ENCODE measurements around the gene TSFM.
A peak's percentile ranks its signal among the peaks of the same experiment; 100 is the strongest.

Gene TSFM

DNA sequence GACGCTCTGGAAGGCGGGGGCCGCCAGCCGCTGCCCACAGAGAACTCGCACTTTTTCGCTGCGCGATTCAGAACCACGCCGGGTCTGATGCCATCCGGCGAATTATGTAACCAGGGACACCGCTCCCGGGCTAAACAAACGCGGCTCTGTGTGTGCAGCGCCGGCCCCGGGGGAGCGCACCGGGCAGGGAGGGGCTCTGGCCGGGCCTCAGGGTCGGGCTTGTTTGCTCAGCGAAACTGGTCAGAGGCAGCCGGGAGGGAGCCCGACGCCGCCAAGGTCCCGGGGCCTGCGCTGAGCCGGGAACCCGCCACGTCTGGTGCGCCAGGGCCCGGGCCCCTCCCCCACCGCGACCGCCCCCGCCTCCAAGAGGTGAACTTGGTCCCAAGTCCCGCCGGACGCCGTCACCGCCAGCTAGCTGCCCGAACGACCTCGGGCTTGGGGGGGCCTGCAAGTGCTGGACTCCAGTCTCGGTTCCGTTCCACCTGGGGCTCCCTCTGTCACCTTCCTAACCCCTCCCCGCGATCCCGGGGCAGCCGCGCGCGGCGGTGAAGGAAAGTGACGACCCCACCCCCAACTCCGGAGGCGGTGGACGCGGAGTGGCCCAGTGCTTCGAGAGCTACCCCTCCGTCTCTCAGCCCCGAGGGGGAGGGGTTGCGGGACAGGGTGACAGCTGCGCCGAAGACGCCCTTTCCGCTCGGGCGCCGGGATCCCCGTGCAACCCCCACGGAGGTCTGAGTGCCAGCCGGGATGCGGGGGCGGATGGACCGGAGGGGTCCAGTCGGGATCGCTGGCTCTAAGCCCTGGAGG lies 63.1 kb downstream of the TSFM start (continued):
- TF ChIP-seq ZNF623 (tag by site-specific recombination; IDR thresholded peaks at IDR 0.05) (no peak), ZNF561 (tag by site-specific recombination; IDR thresholded peaks at IDR 0.05; ENCODE audit: borderline replicate concordance) (peak; percentile 19; the same call in 1 of the 2 replicates), ZNF311 (tag by site-specific recombination; IDR thresholded peaks at IDR 0.05; ENCODE audit: borderline replicate concordance) (no peak), ZNF24 (tag by site-specific recombination; IDR thresholded peaks at IDR 0.05) (peak; percentile 32; the same call in 1 of the 2 replicates), ZXDB (tag by site-specific recombination; IDR thresholded peaks at IDR 0.05) (peak; percentile 98), ZNF514 (tag by site-specific recombination; IDR thresholded peaks at IDR 0.05) (no peak), ZNF707 (tag by site-specific recombination; IDR thresholded peaks at IDR 0.05) (no peak), ZNF112 (tag by site-specific recombination; IDR thresholded peaks at IDR 0.05) (no peak), OVOL3 (tag by site-specific recombination; IDR thresholded peaks at IDR 0.05) (no peak), KLF9 (tag by site-specific recombination; IDR thresholded peaks at IDR 0.05; ENCODE audit: low read depth) (peak; percentile 84), ZNF677 (tag by site-specific recombination; IDR thresholded peaks at IDR 0.05) (no peak), ZFP3 (tag by site-specific recombination; IDR thresholded peaks at IDR 0.05; ENCODE audit: low read depth) (no peak), BCL11B (tag by site-specific recombination; IDR thresholded peaks at IDR 0.05; ENCODE audit: low read depth) (peak; percentile 53; the same call in 1 of the 2 replicates), ZNF2 (tag by site-specific recombination; IDR thresholded peaks at IDR 0.05) (peak; percentile 82), SP2 (tag by site-specific recombination; IDR thresholded peaks at IDR 0.05) (peak; percentile 80), ZNF510 (tag by site-specific recombination; IDR thresholded peaks at IDR 0.05; ENCODE audit: insufficient replicate concordance) (no peak), ZSCAN16 (tag by site-specific recombination; IDR thresholded peaks at IDR 0.05) (no peak), ZNF664 (tag by site-specific recombination; IDR thresholded peaks at IDR 0.05) (no peak)
- TF ChIP-seq, protein P1, sequence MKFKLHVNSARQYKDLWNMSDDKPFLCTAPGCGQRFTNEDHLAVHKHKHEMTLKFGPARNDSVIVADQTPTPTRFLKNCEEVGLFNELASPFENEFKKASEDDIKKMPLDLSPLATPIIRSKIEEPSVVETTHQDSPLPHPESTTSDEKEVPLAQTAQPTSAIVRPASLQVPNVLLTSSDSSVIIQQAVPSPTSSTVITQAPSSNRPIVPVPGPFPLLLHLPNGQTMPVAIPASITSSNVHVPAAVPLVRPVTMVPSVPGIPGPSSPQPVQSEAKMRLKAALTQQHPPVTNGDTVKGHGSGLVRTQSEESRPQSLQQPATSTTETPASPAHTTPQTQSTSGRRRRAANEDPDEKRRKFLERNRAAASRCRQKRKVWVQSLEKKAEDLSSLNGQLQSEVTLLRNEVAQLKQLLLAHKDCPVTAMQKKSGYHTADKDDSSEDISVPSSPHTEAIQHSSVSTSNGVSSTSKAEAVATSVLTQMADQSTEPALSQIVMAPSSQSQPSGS (tag by site-specific recombination; IDR thresholded peaks at IDR 0.05; ENCODE audit: low read depth), result no peak
- TF ChIP-seq, protein P2, sequence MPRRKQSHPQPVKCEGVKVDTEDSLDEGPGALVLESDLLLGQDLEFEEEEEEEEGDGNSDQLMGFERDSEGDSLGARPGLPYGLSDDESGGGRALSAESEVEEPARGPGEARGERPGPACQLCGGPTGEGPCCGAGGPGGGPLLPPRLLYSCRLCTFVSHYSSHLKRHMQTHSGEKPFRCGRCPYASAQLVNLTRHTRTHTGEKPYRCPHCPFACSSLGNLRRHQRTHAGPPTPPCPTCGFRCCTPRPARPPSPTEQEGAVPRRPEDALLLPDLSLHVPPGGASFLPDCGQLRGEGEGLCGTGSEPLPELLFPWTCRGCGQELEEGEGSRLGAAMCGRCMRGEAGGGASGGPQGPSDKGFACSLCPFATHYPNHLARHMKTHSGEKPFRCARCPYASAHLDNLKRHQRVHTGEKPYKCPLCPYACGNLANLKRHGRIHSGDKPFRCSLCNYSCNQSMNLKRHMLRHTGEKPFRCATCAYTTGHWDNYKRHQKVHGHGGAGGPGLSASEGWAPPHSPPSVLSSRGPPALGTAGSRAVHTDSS (tag by site-specific recombination; IDR thresholded peaks at IDR 0.05), result no peak
- TF ChIP-seq, protein P3, sequence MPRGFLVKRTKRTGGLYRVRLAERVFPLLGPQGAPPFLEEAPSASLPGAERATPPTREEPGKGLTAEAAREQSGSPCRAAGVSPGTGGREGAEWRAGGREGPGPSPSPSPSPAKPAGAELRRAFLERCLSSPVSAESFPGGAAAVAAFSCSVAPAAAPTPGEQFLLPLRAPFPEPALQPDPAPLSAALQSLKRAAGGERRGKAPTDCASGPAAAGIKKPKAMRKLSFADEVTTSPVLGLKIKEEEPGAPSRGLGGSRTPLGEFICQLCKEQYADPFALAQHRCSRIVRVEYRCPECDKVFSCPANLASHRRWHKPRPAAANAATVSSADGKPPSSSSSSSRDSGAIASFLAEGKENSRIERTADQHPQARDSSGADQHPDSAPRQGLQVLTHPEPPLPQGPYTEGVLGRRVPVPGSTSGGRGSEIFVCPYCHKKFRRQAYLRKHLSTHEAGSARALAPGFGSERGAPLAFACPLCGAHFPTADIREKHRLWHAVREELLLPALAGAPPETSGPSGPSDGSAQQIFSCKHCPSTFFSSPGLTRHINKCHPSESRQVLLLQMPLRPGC (tag by site-specific recombination; IDR thresholded peaks at IDR 0.05), result no peak; the same call in 1 of the 2 replicates
- TF ChIP-seq, protein P4, sequence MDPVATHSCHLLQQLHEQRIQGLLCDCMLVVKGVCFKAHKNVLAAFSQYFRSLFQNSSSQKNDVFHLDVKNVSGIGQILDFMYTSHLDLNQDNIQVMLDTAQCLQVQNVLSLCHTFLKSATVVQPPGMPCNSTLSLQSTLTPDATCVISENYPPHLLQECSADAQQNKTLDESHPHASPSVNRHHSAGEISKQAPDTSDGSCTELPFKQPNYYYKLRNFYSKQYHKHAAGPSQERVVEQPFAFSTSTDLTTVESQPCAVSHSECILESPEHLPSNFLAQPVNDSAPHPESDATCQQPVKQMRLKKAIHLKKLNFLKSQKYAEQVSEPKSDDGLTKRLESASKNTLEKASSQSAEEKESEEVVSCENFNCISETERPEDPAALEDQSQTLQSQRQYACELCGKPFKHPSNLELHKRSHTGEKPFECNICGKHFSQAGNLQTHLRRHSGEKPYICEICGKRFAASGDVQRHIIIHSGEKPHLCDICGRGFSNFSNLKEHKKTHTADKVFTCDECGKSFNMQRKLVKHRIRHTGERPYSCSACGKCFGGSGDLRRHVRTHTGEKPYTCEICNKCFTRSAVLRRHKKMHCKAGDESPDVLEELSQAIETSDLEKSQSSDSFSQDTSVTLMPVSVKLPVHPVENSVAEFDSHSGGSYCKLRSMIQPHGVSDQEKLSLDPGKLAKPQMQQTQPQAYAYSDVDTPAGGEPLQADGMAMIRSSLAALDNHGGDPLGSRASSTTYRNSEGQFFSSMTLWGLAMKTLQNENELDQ (tag by site-specific recombination; IDR thresholded peaks at IDR 0.05; ENCODE audit: low read depth), result no peak
- TF ChIP-seq, protein P5, sequence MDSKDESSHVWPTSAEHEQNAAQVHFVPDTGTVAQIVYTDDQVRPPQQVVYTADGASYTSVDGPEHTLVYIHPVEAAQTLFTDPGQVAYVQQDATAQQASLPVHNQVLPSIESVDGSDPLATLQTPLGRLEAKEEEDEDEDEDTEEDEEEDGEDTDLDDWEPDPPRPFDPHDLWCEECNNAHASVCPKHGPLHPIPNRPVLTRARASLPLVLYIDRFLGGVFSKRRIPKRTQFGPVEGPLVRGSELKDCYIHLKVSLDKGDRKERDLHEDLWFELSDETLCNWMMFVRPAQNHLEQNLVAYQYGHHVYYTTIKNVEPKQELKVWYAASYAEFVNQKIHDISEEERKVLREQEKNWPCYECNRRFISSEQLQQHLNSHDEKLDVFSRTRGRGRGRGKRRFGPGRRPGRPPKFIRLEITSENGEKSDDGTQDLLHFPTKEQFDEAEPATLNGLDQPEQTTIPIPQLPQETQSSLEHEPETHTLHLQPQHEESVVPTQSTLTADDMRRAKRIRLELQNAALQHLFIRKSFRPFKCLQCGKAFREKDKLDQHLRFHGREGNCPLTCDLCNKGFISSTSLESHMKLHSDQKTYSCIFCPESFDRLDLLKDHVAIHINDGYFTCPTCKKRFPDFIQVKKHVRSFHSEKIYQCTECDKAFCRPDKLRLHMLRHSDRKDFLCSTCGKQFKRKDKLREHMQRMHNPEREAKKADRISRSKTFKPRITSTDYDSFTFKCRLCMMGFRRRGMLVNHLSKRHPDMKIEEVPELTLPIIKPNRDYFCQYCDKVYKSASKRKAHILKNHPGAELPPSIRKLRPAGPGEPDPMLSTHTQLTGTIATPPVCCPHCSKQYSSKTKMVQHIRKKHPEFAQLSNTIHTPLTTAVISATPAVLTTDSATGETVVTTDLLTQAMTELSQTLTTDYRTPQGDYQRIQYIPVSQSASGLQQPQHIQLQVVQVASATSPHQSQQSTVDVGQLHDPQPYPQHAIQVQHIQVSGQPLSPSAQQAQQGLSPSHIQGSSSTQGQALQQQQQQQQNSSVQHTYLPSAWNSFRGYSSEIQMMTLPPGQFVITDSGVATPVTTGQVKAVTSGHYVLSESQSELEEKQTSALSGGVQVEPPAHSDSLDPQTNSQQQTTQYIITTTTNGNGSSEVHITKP (tag by site-specific recombination; IDR thresholded peaks at IDR 0.05), result 0 out of 2 replicates have a peak, but pooled peaks have one; percentile 23
- TF ChIP-seq, protein P6, sequence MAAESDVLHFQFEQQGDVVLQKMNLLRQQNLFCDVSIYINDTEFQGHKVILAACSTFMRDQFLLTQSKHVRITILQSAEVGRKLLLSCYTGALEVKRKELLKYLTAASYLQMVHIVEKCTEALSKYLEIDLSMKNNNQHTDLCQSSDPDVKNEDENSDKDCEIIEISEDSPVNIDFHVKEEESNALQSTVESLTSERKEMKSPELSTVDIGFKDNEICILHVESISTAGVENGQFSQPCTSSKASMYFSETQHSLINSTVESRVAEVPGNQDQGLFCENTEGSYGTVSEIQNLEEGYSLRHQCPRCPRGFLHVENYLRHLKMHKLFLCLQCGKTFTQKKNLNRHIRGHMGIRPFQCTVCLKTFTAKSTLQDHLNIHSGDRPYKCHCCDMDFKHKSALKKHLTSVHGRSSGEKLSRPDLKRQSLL (tag by site-specific recombination; IDR thresholded peaks at IDR 0.05), result no peak

Data from HEK293 (cell line).